HepG2 (cell line): ENCODE results near the gene ZFHX3. TPM values are rescaled to one million over a fixed set of nuclear protein-coding genes. Genes with fewer than 3 reads are reported as not detected.

Experiments used
- ELF4 ChIP-seq: sonication (generic); formaldehyde crosslinking; IDR thresholded peaks from 2 replicates; pipeline ENCODE4 v1.5.0; 2020; ENCODE audit warnings: missing genetic modification reagents, mild to moderate bottlenecking, moderate library complexity, borderline replicate concordance
- FOXC1 ChIP-seq: sonication (generic); formaldehyde crosslinking; IDR thresholded peaks from 2 replicates; pipeline ENCODE4 v1.8.0; 2022; ENCODE audit warnings: mild to moderate bottlenecking, missing genetic modification reagents, borderline replicate concordance
- HOMEZ ChIP-seq: IDR thresholded peaks from 2 replicates; pipeline ENCODE4 v1.6.1; 2016; ENCODE audit warnings: low read depth
- KDM2A ChIP-seq: sonication (generic); formaldehyde crosslinking; IDR thresholded peaks from 2 replicates; pipeline ENCODE4 v1.4.0; 2020; ENCODE audit warnings: low read depth, missing genetic modification reagents, borderline replicate concordance
- KLF9 ChIP-seq: IDR thresholded peaks from 2 replicates; pipeline ENCODE4 v1.6.1; 2016; ENCODE audit warnings: low read depth
- NFKB2 ChIP-seq: sonication (generic); formaldehyde crosslinking; IDR thresholded peaks from 2 replicates; pipeline ENCODE4 v1.4.0; 2020; ENCODE audit warnings: missing genetic modification reagents, borderline replicate concordance
- NONO ChIP-seq, 2 experiments: fragments of 450-650 bp in 1 of 2; sonication (generic) in 1 of 2; formaldehyde crosslinking in 1 of 2; IDR thresholded peaks in 1 of 2; conservative IDR thresholded peaks in 1 of 2; 2 replicates each; pipeline versions ENCODE4 v1.6.1 to v1.8.0; 2017 to 2022; ENCODE audit warnings: mild to moderate bottlenecking in 1 of 2, missing genetic modification reagents in 1 of 2, moderate library complexity in 1 of 2
- PATZ1 ChIP-seq: sonication (generic); formaldehyde crosslinking; IDR thresholded peaks from 2 replicates; pipeline ENCODE4 v1.4.0; 2020; ENCODE audit warnings: missing genetic modification reagents
- PAXIP1 ChIP-seq: sonication (generic); formaldehyde crosslinking; conservative IDR thresholded peaks from 2 replicates; pipeline ENCODE4 v1.4.0; 2020; ENCODE audit warnings: mild to moderate bottlenecking, missing genetic modification reagents, moderate library complexity
- RAD21 ChIP-seq: fragments of 450-650 bp; formaldehyde crosslinking; IDR thresholded peaks from 2 replicates; pipeline ENCODE4 v1.5.0; 2020; ENCODE audit warnings: mild to moderate bottlenecking
- SALL2 ChIP-seq: sonication (generic); formaldehyde crosslinking; IDR thresholded peaks from 2 replicates; pipeline ENCODE4 v1.8.1; 2023; ENCODE audit warnings: mild to moderate bottlenecking, missing genetic modification reagents, inconsistent platforms
- SYNCRIP ChIP-seq: fragments of 200-400 bp; formaldehyde crosslinking; IDR thresholded peaks from 2 replicates; pipeline ENCODE4 v1.6.1; 2018; ENCODE audit warnings: mild to moderate bottlenecking, low read depth, low read length; ENCODE audit not compliant: insufficient read depth
- TBX3 ChIP-seq: fragments of 450-650 bp; IDR thresholded peaks from 2 replicates; pipeline ENCODE4 v1.6.1; 2017; ENCODE audit warnings: antibody characterized with exemption, mild to moderate bottlenecking, inconsistent platforms, borderline replicate concordance
- YEATS4 ChIP-seq: sonication (generic); formaldehyde crosslinking; IDR thresholded peaks from 2 replicates; pipeline ENCODE4 v1.4.0; 2020; ENCODE audit warnings: missing genetic modification reagents, borderline replicate concordance
- ZNF205 ChIP-seq: IDR thresholded peaks from 2 replicates; pipeline ENCODE4 v1.6.1; 2018; ENCODE audit warnings: missing biosample characterization, missing genetic modification reagents
- ZNF256 ChIP-seq: sonication (generic); formaldehyde crosslinking; conservative IDR thresholded peaks from 2 replicates; pipeline ENCODE4 v1.4.0; 2020; ENCODE audit warnings: missing genetic modification reagents
- ZNF441 ChIP-seq: sonication (generic); formaldehyde crosslinking; IDR thresholded peaks from 2 replicates; pipeline ENCODE4 v1.7.0; 2021; ENCODE audit warnings: missing genetic modification reagents, borderline replicate concordance
- ZNF546 ChIP-seq: sonication (generic); formaldehyde crosslinking; conservative IDR thresholded peaks from 2 replicates; pipeline ENCODE4 v1.8.1; 2023; ENCODE audit warnings: mild to moderate bottlenecking, missing genetic modification reagents
- ZNF703 ChIP-seq: sonication (generic); formaldehyde crosslinking; IDR thresholded peaks from 2 replicates; pipeline ENCODE4 v1.5.1; 2020; ENCODE audit warnings: missing genetic modification reagents, mild to moderate bottlenecking, moderate library complexity, borderline replicate concordance
- ZNF773 ChIP-seq: sonication (generic); formaldehyde crosslinking; IDR thresholded peaks from 2 replicates; pipeline ENCODE4 v1.4.0; 2020; ENCODE audit warnings: missing genetic modification reagents, borderline replicate concordance
- ZNF792 ChIP-seq: IDR thresholded peaks from 2 replicates; pipeline ENCODE4 v1.6.1; 2016
- ZNF839 ChIP-seq: sonication (generic); formaldehyde crosslinking; IDR thresholded peaks from 2 replicates; pipeline ENCODE4 v1.4.0; 2020; ENCODE audit warnings: missing genetic modification reagents, mild to moderate bottlenecking, borderline replicate concordance
- polyA plus RNA-seq, 8 experiments: library from polyadenylated mRNA; depleted of rRNA in 3 of 8; stranded (reverse) in 7 of 8; unstranded in 1 of 8; fragments of >200 nt; fragmentation: Illumina TruSeq in 4 of 8; extraction: Trizol in 4 of 8; gene quantifications; 2 replicates each; pipeline versions ENCODE4 v1.2.1 to v1.2.3, GENCODE V29; 2011 to 2016; ENCODE audit warnings: low read depth in 4 of 8, missing spikeins in 1 of 8, mixed read lengths in 1 of 8; ENCODE audit not compliant: insufficient read depth in 1 of 8
- total RNA-seq, 5 experiments: library from RNA; depleted of rRNA; stranded (reverse); fragments of >200 nt; fragmentation: Illumina TruSeq; extraction: Trizol; gene quantifications; 2 replicates each; pipeline ENCODE4 v1.2.3, GENCODE V29; 2016; ENCODE audit warnings: low read depth in 1 of 5

The ZFHX3 gene
- total and polyA plus RNA-seq, 2 of the 13 experiments (the other 11 are each of a cell fraction or from before 2014, with no cell fraction given): 5.0 to 6.0 TPM

GRCh38 chr16:72947379-72948237, 100.3 kb downstream of the ZFHX3 start (continued):
- peak; percentile 56; the same call in 1 of the 2 replicates for TF ChIP-seq FOXC1 (CRISPR knock-in tag)
- 0 out of 2 replicates have a peak, but pooled peaks have one; percentile 50 for TF ChIP-seq ZNF205
- no peak for TF ChIP-seq SYNCRIP
- TF ChIP-seq ZNF256 (CRISPR knock-in tag): no peak
- TF ChIP-seq YEATS4 (CRISPR knock-in tag): no peak
- TF ChIP-seq ZNF839 (CRISPR knock-in tag): no peak
- TF ChIP-seq KLF9: 0 out of 2 replicates have a peak, but pooled peaks have one; percentile 41
- TF ChIP-seq ZNF792 (CRISPR knock-in tag): peak; percentile 46; the same call in 1 of the 2 replicates
- TF ChIP-seq SALL2 (CRISPR knock-in tag): peak; percentile 34; the same call in 1 of the 2 replicates
- TF ChIP-seq ZNF773 (CRISPR knock-in tag): no peak
- TF ChIP-seq ZNF441: no peak
- no peak for TF ChIP-seq NONO (IDR thresholded peaks at IDR 0.05)
- 0 out of 2 replicates have a peak, but pooled peaks have one; percentile 54 for TF ChIP-seq NONO (CRISPR knock-in tag; conservative IDR thresholded peaks at IDR 0.05)
- peak; percentile 83 for TF ChIP-seq HOMEZ
- no peak for TF ChIP-seq ZNF703 (CRISPR knock-in tag)
- peak; percentile 64; the same call in 1 of the 2 replicates for TF ChIP-seq TBX3
- TF ChIP-seq NFKB2 (CRISPR knock-in tag): peak; percentile 57; the same call in 1 of the 2 replicates
- TF ChIP-seq PAXIP1 (CRISPR knock-in tag): peak; percentile 74
- peak; percentile 77 for TF ChIP-seq RAD21 (CRISPR knock-in tag)
- no peak for TF ChIP-seq ELF4
- TF ChIP-seq ZNF546 (CRISPR knock-in tag): no peak
- TF ChIP-seq KDM2A (CRISPR knock-in tag): peak; percentile 45; the same call in 1 of the 2 replicates
- peak; percentile 75 for TF ChIP-seq PATZ1 (CRISPR knock-in tag)
